NB4 (cell line): ENCODE results near the gene SLK.

Experiments used
- DNase-seq: peaks from one replicate; pipeline ENCODE4 v3.0.0; 2010; ENCODE audit warnings: low read depth
- H3K4me3 ChIP-seq: one replicate; pipeline ENCODE4 v1.5.1; 2011; ENCODE audit warnings: mild to moderate bottlenecking, low read depth, low read length, moderate library complexity
- CTCF ChIP-seq: IDR thresholded peaks from one replicate; pipeline ENCODE4 v1.5.1; 2012; ENCODE audit warnings: low read depth, low read length
- MYC ChIP-seq: IDR thresholded peaks from 2 replicates; pipeline ENCODE4 v1.6.1; 2011; ENCODE audit warnings: low read depth, low read length
- POLR2A ChIP-seq: IDR thresholded peaks from 2 replicates; pipeline ENCODE4 v1.6.1; 2011; ENCODE audit warnings: mild to moderate bottlenecking; ENCODE audit not compliant: insufficient read length; ENCODE audit errors: extremely low read depth
- TF ChIP-seq, protein P1 (sequence below): IDR thresholded peaks from 2 replicates; pipeline ENCODE4 v1.6.1; 2011; ENCODE audit warnings: low read depth, low read length

The SLK gene

GRCh38 chr10:103921750-103922195 lies 45.2 kb upstream of the SLK start:
- DNase-seq: no peak
- H3K4me3 ChIP-seq: no peak overlapping the region
- TF ChIP-seq, protein P1, sequence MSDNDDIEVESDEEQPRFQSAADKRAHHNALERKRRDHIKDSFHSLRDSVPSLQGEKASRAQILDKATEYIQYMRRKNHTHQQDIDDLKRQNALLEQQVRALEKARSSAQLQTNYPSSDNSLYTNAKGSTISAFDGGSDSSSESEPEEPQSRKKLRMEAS: no peak
- TF ChIP-seq MYC: no peak
- no peak for TF ChIP-seq POLR2A
- TF ChIP-seq CTCF: no peak

GRCh38 chr10:103922659-103923058 lies 44.3 kb upstream of the SLK start:
- no peak for DNase-seq
- H3K4me3 ChIP-seq: no peak overlapping the region
- TF ChIP-seq POLR2A: no peak
- TF ChIP-seq, protein P1: no peak
- no peak for TF ChIP-seq MYC
- no peak for TF ChIP-seq CTCF

DNA sequence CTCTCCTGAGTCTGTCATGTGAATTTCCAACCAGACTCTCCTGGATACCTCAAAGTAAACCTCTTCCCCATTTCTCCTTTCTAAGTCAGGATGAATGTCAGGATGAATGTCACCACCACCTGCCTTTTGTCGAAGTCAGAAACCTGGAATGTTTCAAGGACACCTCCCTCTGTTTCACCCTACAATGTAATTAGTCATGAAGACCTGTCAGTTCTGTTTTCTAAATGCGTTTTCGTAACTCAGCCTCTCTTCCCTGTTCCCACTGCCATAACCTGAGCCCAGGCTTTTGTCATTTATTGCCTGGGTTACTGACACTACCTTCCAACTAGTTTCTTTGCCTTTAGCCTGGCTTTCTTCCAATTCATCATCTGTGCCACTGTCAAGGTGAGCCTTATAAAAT lies 43.4 kb upstream of the SLK start:
- H3K4me3 ChIP-seq: no peak overlapping the region
- no peak for TF ChIP-seq CTCF
- TF ChIP-seq, protein P1: no peak
- TF ChIP-seq POLR2A: no peak
- no peak for TF ChIP-seq MYC
- DNase-seq: no peak

GRCh38 chr10:103925591-103925990 lies 41.3 kb upstream of the SLK start:
- TF ChIP-seq POLR2A: no peak
- TF ChIP-seq CTCF: no peak
- no peak for TF ChIP-seq MYC
- TF ChIP-seq, protein P1: no peak
- DNase-seq: no peak
- H3K4me3 ChIP-seq: no peak overlapping the region

GRCh38 chr10:103926722-103927319 lies 40.1 kb upstream of the SLK start:
- TF ChIP-seq POLR2A (no peak), CTCF (no peak), MYC (no peak)
- TF ChIP-seq, protein P1: no peak
- no peak overlapping the region for H3K4me3 ChIP-seq

More at GRCh38 chr10:103926722-103927319, 40.1 kb upstream of the SLK start:
- no peak for DNase-seq
